Right lung (tissue), 10 donors: Measurements from ENCODE around the gene KCNS1. TPM values are rescaled to one million over a fixed set of nuclear protein-coding genes. Genes with fewer than 3 reads are reported as not detected.
"Not testable (repeated sequence)": the region's sequence is repeated elsewhere in the genome, so short reads cannot be mapped to it uniquely, and the experiment has no call there.

Experiments
- DNase-seq, 2 donors: peaks; one replicate each; pipeline ENCODE4 v3.0.0-alpha.2; 2013
- long read RNA-seq, 8 donors: transcript quantifications; one replicate each; lab custom pipeline, GENCODE V29; 2026
- polyA plus RNA-seq, 5 donors: library from polyadenylated mRNA; unstranded; fragments of 120-200 nt; gene quantifications; one replicate each; pipeline versions ENCODE4 v1.2.1 to v1.2.3, GENCODE V29; 2013; ENCODE audit warnings: inconsistent platforms in 1 of 5, low replicate concordance in 1 of 5; ENCODE audit not compliant: insufficient read length in 5 of 5, insufficient read depth in 1 of 5

The KCNS1 gene
- under 1 TPM in 4 of 5 donors, not detected in 1; 0.03 to 0.09 (median 0.04) TPM for polyA plus RNA-seq
- long read RNA-seq, donor 1 = 0 reads
- long read RNA-seq, donor 2 = 0 reads
- long read RNA-seq, donor 3 = 0 reads
- long read RNA-seq, donor 4 = 0 reads
- long read RNA-seq, donor 5 = 0 reads
- long read RNA-seq, donor 6 = 0 reads
- long read RNA-seq, donor 7 = 0 reads
- long read RNA-seq, donor 8 = 0 reads

GRCh38 chr20:45100563-45101245 lies at the start of gene KCNS1:
KCNS1 (minus strand) TSS chr20:45101127; CDS start chr20:45099236, 1,891 bp downstream.
- DNase-seq = no peak

- DNase-seq = no peak
Observed at GRCh38 chr20:45149062-45149461, 48.1 kb upstream of the KCNS1 start.

- DNase-seq = no peak
Observed at GRCh38 chr20:45140836-45141235, 39.9 kb upstream of the KCNS1 start.

- DNase-seq = not testable (repeated sequence)
Observed at GRCh38 chr20:45139733-45140375, 38.9 kb upstream of the KCNS1 start.

GRCh38 chr20:45138561-45139300 lies 37.8 kb upstream of the KCNS1 start:
- DNase-seq = no peak

- DNase-seq = no peak
Observed at GRCh38 chr20:45136911-45137310, 36.0 kb upstream of the KCNS1 start.

GRCh38 chr20:45128099-45128498 lies 27.2 kb upstream of the KCNS1 start:
- no peak for DNase-seq

GRCh38 chr20:45124365-45124764 lies 23.4 kb upstream of the KCNS1 start, which contains the start of gene WFDC12:
WFDC12 (minus strand) TSS chr20:45124465; CDS start chr20:45124447, 18 bp downstream.
- no peak for DNase-seq

GRCh38 chr20:45121388-45121787 lies 20.5 kb upstream of the KCNS1 start:
- no peak for DNase-seq

GRCh38 chr20:45119556-45120266 lies 18.8 kb upstream of the KCNS1 start:
- DNase-seq = no peak

GRCh38 chr20:45118028-45118427 lies 17.1 kb upstream of the KCNS1 start:
- DNase-seq = no peak

- no peak for DNase-seq
Observed at GRCh38 chr20:45117581-45117980, 16.7 kb upstream of the KCNS1 start.

- DNase-seq = no peak
Observed at GRCh38 chr20:45115829-45116228, 14.9 kb upstream of the KCNS1 start.

- DNase-seq = no peak
Observed at GRCh38 chr20:45115386-45115774, 14.5 kb upstream of the KCNS1 start.

GRCh38 chr20:45114465-45115385 lies 13.8 kb upstream of the KCNS1 start, which contains the start of gene WFDC5:
WFDC5 (minus strand) TSS chr20:45115174; CDS start chr20:45115083, 91 bp downstream.
- DNase-seq = no peak

GRCh38 chr20:45113865-45114264 lies 12.9 kb upstream of the KCNS1 start:
- no peak for DNase-seq

- DNase-seq = no peak
Observed at GRCh38 chr20:45112754-45113153, 11.8 kb upstream of the KCNS1 start.

GRCh38 chr20:45111799-45112471 lies 11.0 kb upstream of the KCNS1 start:
- no peak for DNase-seq

- DNase-seq = no peak
Observed at GRCh38 chr20:45111285-45111684, 10.4 kb upstream of the KCNS1 start.

- no peak for DNase-seq
Observed at GRCh38 chr20:45110301-45110700, 9.4 kb upstream of the KCNS1 start.
